Liver (tissue), 9 donors: ENCODE data around the gene ADAMTS2. TPM values are rescaled to one million over a fixed set of nuclear protein-coding genes. Genes with fewer than 3 reads are reported as not detected.
A peak's percentile ranks its signal among the peaks of the same experiment; 100 is the strongest.

Experiments used
- DNase-seq: peaks from one replicate; pipeline ENCODE4 v3.0.0-alpha.2; 2017; ENCODE audit warnings: low spot score
- H3K27ac ChIP-seq, 2 donors: one replicate each; pipeline ENCODE4 v1.7.0; 2013; ENCODE audit warnings: inconsistent platforms in 2 of 2, low read length in 2 of 2, control low read depth in 1 of 2, low read depth in 1 of 2, mild to moderate bottlenecking in 1 of 2
- H3K27me3 ChIP-seq, 4 donors: one replicate each; pipeline versions ENCODE4 v1.6.1 to v1.7.0; 2013; ENCODE audit warnings: low read length in 3 of 4, inconsistent platforms in 1 of 4, mild to moderate bottlenecking in 1 of 4, moderate library complexity in 1 of 4; ENCODE audit not compliant: control insufficient read depth in 4 of 4, insufficient read depth in 4 of 4
- H3K36me3 ChIP-seq, 4 donors: one replicate each; pipeline versions ENCODE4 v1.6.1 to v1.7.0; 2013; ENCODE audit warnings: low read length in 3 of 4, mild to moderate bottlenecking in 3 of 4, low read depth in 1 of 4, moderate library complexity in 1 of 4; ENCODE audit not compliant: control insufficient read depth in 4 of 4, insufficient read depth in 3 of 4
- H3K4me1 ChIP-seq, 4 donors: one replicate each; pipeline versions ENCODE4 v1.6.1 to v1.7.0; 2013; ENCODE audit warnings: low read length in 3 of 4, mild to moderate bottlenecking in 3 of 4, moderate library complexity in 1 of 4; ENCODE audit not compliant: control insufficient read depth in 4 of 4, insufficient read depth in 4 of 4
- H3K4me3 ChIP-seq, 3 donors: one replicate each; pipeline versions ENCODE4 v1.6.1 to v1.7.0; 2013; ENCODE audit warnings: low read length in 3 of 3, control low read depth in 1 of 3, low read depth in 1 of 3, mild to moderate bottlenecking in 1 of 3
- H3K9ac ChIP-seq, 2 donors: one replicate each; pipeline ENCODE4 v1.7.0; 2013; ENCODE audit warnings: low read length in 2 of 2, mild to moderate bottlenecking in 2 of 2, moderate library complexity in 2 of 2, control low read depth in 1 of 2, low read depth in 1 of 2
- H3K9me3 ChIP-seq, 4 donors: one replicate each; pipeline versions ENCODE4 v1.6.1 to v1.7.0; 2013; ENCODE audit warnings: low read length in 3 of 4; ENCODE audit not compliant: control insufficient read depth in 4 of 4
- ATF3 ChIP-seq: IDR thresholded peaks from 2 replicates; pipeline ENCODE4 v1.6.1; 2016; ENCODE audit warnings: antibody characterized with exemption
- CTCF ChIP-seq: fragments of 150-350 bp; IDR thresholded peaks from 2 replicates; pipeline ENCODE4 v1.5.1; 2017; ENCODE audit warnings: improper control_type of control experiment, low read depth, low read length; ENCODE audit not compliant: missing input control
- EGR1 ChIP-seq, 2 donors: IDR thresholded peaks; 2 replicates each; pipeline ENCODE4 v1.6.1; 2016 to 2018; ENCODE audit warnings: antibody characterized with exemption in 2 of 2, low read depth in 2 of 2
- FOXA1 ChIP-seq: IDR thresholded peaks from 2 replicates; pipeline ENCODE4 v1.6.1; 2016; ENCODE audit warnings: antibody characterized with exemption
- FOXA2 ChIP-seq: IDR thresholded peaks from 2 replicates; pipeline ENCODE4 v1.6.1; 2016; ENCODE audit warnings: antibody characterized with exemption
- GABPA ChIP-seq, 2 donors: IDR thresholded peaks in 1 of 2; conservative IDR thresholded peaks in 1 of 2; 2 replicates each; pipeline ENCODE4 v1.6.1; 2016; ENCODE audit warnings: antibody characterized with exemption in 2 of 2, mild to moderate bottlenecking in 1 of 2, moderate library complexity in 1 of 2
- HNF4A ChIP-seq, 2 donors: conservative IDR thresholded peaks; 2 replicates each; pipeline ENCODE4 v1.6.1; 2016; ENCODE audit warnings: antibody characterized with exemption in 2 of 2, mild to moderate bottlenecking in 2 of 2
- HNF4G ChIP-seq: IDR thresholded peaks from 2 replicates; pipeline ENCODE4 v1.6.1; 2016; ENCODE audit warnings: antibody characterized with exemption
- JUND ChIP-seq, 2 donors: IDR thresholded peaks; 2 replicates each; pipeline ENCODE4 v1.6.1; 2016; ENCODE audit warnings: antibody characterized with exemption in 2 of 2
- MAX ChIP-seq: IDR thresholded peaks from 2 replicates; pipeline ENCODE4 v1.6.1; 2016; ENCODE audit warnings: antibody characterized with exemption
- NR2F2 ChIP-seq: IDR thresholded peaks from 2 replicates; pipeline ENCODE4 v1.6.1; 2016; ENCODE audit warnings: antibody characterized with exemption
- REST ChIP-seq: IDR thresholded peaks from 2 replicates; pipeline ENCODE4 v1.6.1; 2016; ENCODE audit warnings: antibody characterized with exemption, mild to moderate bottlenecking
- RXRA ChIP-seq, 2 donors: IDR thresholded peaks; 2 replicates each; pipeline ENCODE4 v1.6.1; 2017 to 2018; ENCODE audit warnings: antibody characterized with exemption in 2 of 2, mild to moderate bottlenecking in 1 of 2
- SP1 ChIP-seq: IDR thresholded peaks from 2 replicates; pipeline ENCODE4 v1.6.1; 2018; ENCODE audit warnings: antibody characterized with exemption, mild to moderate bottlenecking
- TAF1 ChIP-seq: conservative IDR thresholded peaks from 2 replicates; pipeline ENCODE4 v1.6.1; 2016; ENCODE audit warnings: antibody characterized with exemption, mild to moderate bottlenecking
- ZBTB33 ChIP-seq: IDR thresholded peaks from 2 replicates; pipeline ENCODE4 v1.6.1; 2016; ENCODE audit warnings: antibody characterized with exemption
- WGBS: extraction: QIAGEN DNeasy Blood & Tissue Kit; methylation state at CpG from one replicate; pipeline ENCODE4 v1.1.7; 2013; 5-methylcytosine and 5-hydroxymethylcytosine counted together
- polyA plus RNA-seq, 2 donors: library from polyadenylated mRNA; stranded (reverse) in 1 of 2; unstranded in 1 of 2; fragments of 200-250 nt in 1 of 2; fragments of >200 nt in 1 of 2; fragmentation: Nextera tagmentation in 1 of 2; extraction: Ambion mirVana in 1 of 2; gene quantifications; one replicate each; pipeline versions ENCODE4 v1.2.1 to v1.2.3, GENCODE V29; 2013 to 2015
- total RNA-seq, 2 donors: library from RNA; depleted of rRNA; stranded (reverse); fragments of >200 nt; gene quantifications; one replicate each; pipeline ENCODE4 v1.2.3, GENCODE V29; 2014
- donor health status: healthy.
- donor health status: healthy.
- donor health status: healthy.
- donor health status: healthy.
- donor health status: healthy.

The ADAMTS2 gene
- total and polyA plus RNA-seq, 4 donors = 2.7 to 24.3 (median 12.0) TPM

- no peaks in the 10 kb centered on the region for H3K36me3 ChIP-seq
- DNase-seq = no peak
- H3K9me3 ChIP-seq = peaks cover 0 to 4% (median 3%) of the 10 kb centered on the region in 4 donors
- WGBS = 76% methylated on average over 1 of the region's 1 CpG
- H3K27me3 ChIP-seq = no peaks in the 10 kb centered on the region
- peaks cover 0 to 3% (median under 1%) of the 10 kb centered on the region in 4 donors for H3K4me1 ChIP-seq
- H3K9ac ChIP-seq = no peak overlapping the region
- no peak for TF ChIP-seq HNF4A (conservative IDR thresholded peaks at IDR 0.05)
- no peak overlapping the region for H3K4me3 ChIP-seq
- H3K27ac ChIP-seq = peak overlapping the region; percentile 28 to 50
These were observed 40.4 kb downstream of the ADAMTS2 start for GRCh38 chr5:179304871-179305270.

GRCh38 chr5:179304466-179304865 is 40.8 kb downstream of the ADAMTS2 start:
- 83% methylated on average over 5 of the region's 5 CpGs for WGBS

GRCh38 chr5:179303451-179304200 is 41.6 kb downstream of the ADAMTS2 start:
- no peak overlapping the region for H3K4me3 ChIP-seq
- H3K9me3 ChIP-seq = peaks cover 0 to 7% (median 3%) of the 10 kb centered on the region in 4 donors
- H3K27me3 ChIP-seq = no peaks in the 10 kb centered on the region
- TF ChIP-seq SP1 = no peak
- no peak for TF ChIP-seq HNF4G
- no peak for TF ChIP-seq RXRA (IDR thresholded peaks at IDR 0.05)
- no peak for TF ChIP-seq HNF4A (conservative IDR thresholded peaks at IDR 0.05)
- TF ChIP-seq GABPA (IDR thresholded peaks at IDR 0.05 in 1 of 2, conservative IDR thresholded peaks at IDR 0.05 in 1 of 2) = no peak
- TF ChIP-seq FOXA2 = no peak
- no peak for TF ChIP-seq REST
- no peak for TF ChIP-seq TAF1
- TF ChIP-seq FOXA1 = no peak
- TF ChIP-seq CTCF = no peak
- no peak for TF ChIP-seq EGR1 (IDR thresholded peaks at IDR 0.05; ENCODE audit: low read depth in 2 of 2)
- no peak for TF ChIP-seq ATF3
- no peak for TF ChIP-seq ZBTB33
- no peak for TF ChIP-seq NR2F2
- no peak overlapping the region for H3K9ac ChIP-seq
- H3K27ac ChIP-seq = peak overlapping the region; percentile 51 to 64
- DNase-seq = no peak
- no peaks in the 10 kb centered on the region for H3K36me3 ChIP-seq
- 78% methylated on average over 14 of the region's 14 CpGs for WGBS
- H3K4me1 ChIP-seq = peaks cover 0 to 3% (median under 1%) of the 10 kb centered on the region in 4 donors

More at GRCh38 chr5:179304466-179304865, 40.8 kb downstream of the ADAMTS2 start:
- Histone ChIP-seq H3K27me3 (no peaks in the 10 kb centered on the region), H3K4me1 (peaks cover 0 to 3% (median under 1%) of the 10 kb centered on the region in 4 donors), H3K27ac (peak overlapping the region; percentile 51 to 64), H3K9me3 (peaks cover 0 to 6% (median 3%) of the 10 kb centered on the region in 4 donors), H3K36me3 (no peaks in the 10 kb centered on the region), H3K4me3 (no peak overlapping the region), H3K9ac (no peak overlapping the region)
- TF ChIP-seq TAF1 = no peak
- no peak for TF ChIP-seq SP1
- no peak for TF ChIP-seq EGR1 (IDR thresholded peaks at IDR 0.05; ENCODE audit: low read depth in 2 of 2)
- peak in 1 of 2 donors; percentile 11 for TF ChIP-seq JUND (IDR thresholded peaks at IDR 0.05)
- no peak for TF ChIP-seq GABPA (IDR thresholded peaks at IDR 0.05 in 1 of 2, conservative IDR thresholded peaks at IDR 0.05 in 1 of 2)
- TF ChIP-seq MAX = no peak
- no peak for DNase-seq
